CD4-positive, alpha-beta T cell treated with Interleukin-12 subunit alpha and Interleukin-12 subunit beta, for 1 hour (primary cell): Measurements from ENCODE around the gene PADI4.

ENCODE experiments used
- DNase-seq: peaks from one replicate; pipeline ENCODE4 v3.0.0-alpha.2; 2020

Gene PADI4

DNA sequence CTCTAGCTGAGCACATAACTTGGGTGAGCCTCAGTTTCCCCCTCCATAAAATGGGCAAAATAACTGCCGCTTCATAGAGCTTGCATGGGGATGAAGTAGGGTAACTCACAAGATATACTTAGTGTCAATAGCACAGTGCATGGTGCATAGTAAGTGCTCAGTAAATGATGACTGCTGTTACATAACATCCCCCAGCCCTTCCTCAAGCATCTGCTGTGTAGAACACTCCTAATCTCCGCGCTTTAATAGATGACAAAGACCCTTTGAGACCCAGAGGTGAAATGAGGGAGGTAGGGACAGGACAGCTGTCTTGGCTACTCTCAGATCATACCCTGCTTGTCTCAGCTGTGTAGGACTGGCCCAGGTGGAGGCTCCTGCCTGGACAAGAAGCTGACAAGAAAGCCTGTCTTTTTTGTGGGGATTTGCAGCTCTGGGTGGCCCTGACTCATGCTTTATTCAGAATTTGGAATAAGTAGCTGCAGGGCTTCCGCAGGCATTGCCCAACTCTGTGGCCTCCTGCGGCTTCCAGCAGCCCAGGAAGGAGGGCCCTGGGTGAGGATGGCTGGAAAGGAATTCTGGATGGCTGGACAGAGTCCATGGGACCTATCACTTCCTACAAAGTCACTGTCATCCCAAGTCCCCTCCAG is 20.7 kb upstream of the PADI4 start:
- DNase-seq: no peak

DNA sequence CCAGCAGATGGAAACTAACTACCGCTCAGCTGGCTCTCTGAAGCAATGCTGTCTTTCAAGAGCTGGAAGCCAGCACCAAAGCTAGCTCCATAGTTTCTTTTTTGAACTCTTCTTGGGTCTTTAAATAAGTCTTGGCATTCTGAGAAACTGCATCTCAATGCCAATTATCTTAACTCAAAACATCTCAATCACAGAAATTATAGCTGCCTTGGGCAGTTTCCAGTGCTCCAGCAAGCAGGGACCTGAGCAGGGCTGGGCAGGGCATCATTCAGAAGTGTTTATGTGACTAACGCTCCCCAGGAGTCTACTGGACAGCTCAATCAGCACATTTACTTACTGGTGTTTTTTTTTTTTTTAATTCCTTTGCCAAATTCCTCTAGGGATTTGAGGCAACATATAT is 18.3 kb upstream of the PADI4 start:
- no peak for DNase-seq

DNA sequence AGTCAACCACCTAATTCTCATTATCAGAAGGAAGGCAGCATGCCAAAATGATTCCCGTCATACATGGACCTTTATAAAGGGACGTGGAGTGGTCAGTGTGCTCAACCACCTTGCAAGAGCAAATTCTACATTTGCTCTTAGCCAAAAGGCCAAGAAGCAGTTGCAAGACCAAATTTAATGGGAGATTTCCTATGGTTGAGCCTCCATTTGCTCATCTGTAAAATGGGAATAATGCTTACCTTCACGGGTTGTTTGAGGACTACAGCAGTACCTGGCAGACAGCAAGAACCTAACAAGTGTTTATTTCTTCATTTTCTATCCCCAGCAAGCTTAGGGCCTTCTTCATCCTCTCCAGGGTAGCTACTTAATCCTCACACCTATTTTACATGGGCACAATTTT is 17.4 kb upstream of the PADI4 start:
- no peak for DNase-seq

DNA sequence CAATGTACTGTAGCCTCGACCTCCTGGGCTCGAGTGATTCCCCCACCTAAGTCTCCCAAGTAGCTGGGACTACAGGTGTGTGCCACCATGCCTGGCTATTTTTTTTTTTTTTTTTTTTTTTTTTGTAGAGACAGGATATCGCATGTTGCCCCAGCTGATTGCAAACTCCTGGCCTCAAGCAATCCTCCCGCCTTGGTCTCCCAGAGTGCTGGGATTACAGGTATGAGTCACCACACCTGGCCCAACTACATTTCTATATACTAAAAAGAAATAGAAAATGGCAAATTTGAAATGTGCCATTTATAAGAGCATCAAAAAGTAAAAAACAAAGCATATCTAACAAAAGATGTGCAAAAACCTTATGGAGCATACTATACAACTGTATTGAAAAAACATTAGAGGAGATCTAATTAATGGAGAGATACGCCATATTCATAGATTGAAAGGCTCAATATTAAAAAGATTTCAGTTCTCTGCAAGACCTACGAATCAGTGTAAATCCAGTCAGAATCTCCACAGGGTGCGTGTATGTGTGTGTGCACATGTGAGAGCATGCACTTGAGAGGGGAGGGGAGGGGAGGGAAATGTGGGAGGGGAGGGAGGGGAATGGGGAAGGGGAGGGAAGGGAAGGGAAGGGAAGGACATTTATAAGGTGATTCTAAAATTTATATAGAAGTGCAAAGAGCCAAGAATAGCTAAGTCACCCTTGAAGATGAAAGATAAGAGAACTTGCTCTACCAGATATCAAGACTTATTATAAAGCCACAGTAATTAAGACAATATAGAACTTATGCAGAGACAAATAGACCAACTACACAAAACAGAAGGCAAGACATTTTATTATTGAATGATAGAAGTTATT is 15.5 kb upstream of the PADI4 start:
- DNase-seq: no peak

DNA sequence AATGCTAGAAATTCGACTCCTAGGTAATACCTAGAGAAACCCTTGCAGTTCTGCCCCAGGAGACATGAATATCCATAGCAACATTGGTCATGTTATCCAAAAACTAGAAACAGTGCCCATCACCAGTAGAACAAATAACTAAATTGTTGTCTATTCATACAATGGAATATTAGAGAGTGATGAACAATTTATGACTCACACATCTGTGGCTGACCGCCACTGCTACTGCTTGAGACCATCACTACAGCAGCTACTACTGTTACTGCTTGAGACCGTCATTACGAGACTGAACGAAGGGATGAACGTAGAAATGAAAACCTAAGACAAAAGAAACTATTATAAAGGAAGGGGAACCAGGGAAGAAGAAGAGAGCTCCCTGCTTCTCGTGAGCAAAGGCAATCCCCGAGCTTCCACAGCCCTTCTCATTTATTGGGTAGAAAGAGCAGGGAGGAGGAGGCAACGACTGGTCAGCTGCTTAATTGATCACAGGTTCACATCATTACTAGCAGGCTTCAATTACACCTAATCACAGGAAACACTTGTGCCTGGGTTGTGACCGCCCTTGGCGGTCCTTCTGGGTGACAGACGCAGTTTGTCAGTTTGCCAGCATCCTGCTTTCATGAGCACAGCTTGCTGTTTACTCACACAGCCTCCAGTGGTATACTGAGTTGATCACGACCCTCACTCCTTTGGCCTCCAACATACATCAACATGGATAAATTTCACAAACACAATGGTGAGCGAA is 14.1 kb upstream of the PADI4 start:
- no peak for DNase-seq

DNA sequence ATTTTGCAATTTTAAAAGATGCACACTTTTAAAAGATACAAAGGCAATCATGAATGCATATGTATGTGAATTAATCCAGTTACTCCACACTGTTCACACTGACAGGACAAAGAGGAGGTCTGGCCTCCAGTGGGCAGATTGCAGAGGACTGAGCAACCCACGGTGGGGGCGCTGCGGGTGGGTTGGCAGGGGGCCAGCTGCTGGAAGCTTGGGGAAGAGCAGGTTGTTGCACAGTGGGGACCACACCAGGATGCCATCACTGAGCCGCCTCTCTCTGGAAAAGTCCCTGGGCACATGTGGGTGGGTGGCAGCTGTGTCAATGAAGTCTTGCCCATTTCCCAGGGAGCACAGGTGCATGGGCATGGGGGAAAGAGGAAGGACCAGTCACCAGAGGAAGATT is 12.7 kb upstream of the PADI4 start:
- DNase-seq: no peak

DNA sequence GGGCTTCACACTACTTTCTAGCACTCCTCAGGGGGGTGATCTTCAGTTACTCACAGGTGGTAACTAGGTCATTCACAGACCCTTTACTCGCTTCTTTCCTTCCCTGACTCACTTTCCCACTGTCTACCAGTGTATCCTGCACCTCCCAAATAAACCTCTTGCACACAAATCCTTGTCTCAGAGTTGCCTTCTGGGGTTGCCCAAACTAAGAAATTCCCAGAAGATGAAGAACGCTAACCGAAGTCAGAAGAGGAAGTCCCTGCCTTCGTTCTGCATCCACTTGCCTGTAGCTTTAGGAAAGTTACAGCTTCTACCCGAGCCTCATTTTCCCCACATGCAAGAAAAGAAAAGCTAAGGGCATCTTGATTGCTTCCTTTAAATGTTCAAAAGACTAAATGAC is 11.9 kb upstream of the PADI4 start:
- DNase-seq: no peak

DNA sequence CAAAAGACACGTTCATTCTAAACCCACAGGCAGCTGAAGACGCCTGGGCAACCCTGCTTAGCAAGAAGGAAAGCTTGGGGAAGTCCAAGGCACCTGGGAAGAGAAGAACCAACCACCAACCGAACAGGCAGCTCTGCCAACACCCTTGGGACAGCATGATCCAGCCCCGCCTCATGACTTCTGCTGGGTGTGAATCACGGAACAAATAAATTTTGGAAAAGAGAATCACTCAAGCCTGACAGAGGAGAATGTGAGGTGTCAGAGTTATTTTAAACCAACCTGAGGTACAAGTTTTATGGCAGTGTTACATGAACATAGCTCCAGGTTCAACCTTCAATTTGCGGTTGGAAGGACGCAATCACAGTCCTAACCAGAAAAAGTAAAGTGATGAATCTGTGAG is 10.0 kb upstream of the PADI4 start:
- DNase-seq: no peak

DNA sequence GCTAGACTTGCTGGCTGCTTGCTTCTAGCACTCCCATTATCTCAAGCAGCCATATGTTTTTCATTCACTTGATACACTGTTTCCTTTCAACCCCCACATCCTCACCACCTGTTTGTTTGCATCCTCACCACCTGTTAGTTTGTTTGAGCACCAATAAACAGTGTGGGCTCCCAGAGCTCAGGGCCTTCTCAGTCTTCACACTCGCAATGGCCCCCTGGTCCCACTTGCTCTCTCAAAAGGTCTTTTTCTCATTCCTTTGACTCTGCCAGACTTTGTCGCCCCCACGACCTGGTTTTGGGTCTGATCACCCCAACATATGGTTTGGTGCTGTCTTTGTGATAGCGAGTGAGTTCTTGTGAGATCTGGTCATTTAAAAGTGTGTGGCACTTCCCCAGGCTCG is 6.2 kb upstream of the PADI4 start:
- no peak for DNase-seq

DNA sequence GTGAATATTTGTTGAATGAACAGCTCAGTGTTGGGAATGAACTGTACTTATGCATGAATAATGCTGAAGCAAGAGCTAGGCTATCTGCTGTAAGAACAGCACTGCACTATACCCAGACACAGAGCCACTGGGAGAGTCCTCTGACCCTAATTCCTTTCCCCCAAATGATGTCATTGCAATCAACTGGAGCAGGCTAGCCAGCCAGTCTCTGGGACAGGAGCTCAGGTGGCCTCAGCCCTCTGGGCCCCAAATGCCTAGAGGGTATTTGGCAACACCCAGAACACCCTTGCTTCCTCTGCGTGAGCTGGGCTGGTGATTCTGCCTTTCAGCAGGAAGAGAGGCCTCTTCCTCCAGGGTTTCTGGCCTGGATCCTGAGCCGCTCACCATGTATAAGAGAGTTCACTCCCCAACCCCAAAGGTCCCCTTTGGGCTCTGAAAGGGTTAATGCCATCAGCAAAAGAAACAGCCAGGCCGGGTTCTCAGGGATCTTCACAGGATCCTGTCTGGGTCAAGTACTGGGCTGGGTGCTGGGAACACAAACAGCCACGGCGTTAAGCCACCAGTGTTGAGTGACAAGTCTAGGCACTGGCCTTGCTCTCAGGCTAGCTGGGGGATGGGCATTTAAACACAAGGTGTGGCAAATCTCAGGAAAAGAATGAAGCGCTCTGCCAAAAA is 3.7 kb upstream of the PADI4 start:
- DNase-seq: no peak

DNA sequence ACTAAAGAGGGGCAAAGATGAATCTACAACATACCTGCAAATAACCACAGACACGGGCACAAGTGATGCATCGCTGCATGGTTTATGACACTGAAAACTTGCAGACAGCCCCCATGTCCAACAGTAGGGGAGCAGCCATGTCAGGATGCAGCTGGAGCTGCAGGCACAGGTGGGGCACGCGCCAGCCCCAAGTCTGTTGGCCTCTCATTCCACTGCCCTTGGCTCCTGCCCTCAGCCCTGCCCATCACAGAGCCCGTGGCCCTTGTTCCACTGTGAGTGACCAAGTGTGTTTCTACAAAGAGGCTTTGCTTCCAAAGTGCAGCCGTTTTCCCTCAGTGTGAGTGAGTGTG is 3.2 kb upstream of the PADI4 start:
- no peak for DNase-seq

DNA sequence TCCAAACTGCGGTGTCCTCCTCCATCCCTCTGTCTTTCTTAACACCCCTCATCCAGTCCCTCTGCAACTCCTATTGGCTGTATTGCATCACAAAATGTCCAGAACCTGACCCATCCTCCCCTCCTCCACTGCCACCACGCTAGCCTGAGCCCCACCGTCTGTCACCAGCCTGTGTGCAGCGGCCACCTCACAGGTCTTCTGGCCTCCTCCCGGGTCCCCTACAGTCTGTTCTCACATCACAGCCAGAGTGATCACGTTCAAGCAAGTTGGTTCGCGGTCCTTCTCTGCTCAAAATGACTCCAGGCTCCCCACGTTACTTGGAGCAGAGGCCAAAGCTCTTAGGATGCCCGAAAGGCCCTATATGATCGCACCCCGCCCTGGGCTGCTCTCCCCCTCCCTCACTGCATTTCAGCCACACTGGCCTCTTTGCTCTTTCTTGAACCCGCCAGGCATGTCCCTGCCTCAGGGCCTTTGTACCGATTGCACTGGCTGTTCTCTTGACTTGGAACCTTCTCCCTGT is 2.4 kb upstream of the PADI4 start:
- DNase-seq: no peak

DNA sequence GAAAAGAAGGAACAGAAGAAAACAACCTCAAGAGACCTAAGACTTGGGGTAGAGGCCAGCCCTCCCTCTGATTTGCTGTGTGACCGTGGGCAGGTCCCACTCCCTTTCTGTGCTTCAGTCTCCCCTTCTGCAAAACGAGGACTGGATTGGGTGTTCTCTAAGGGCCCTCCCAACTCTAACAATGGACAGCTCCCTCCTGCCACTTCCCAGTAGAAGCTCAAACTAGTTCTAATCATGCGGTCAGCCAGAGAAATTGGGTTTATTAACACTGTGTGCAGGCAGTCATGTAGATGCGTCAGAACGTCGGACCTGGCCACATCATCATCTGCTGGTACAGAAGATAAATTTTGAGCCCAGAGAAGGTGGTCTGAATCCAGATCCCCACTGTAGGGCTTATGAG is 1.6 kb upstream of the PADI4 start:
- DNase-seq: no peak

DNA sequence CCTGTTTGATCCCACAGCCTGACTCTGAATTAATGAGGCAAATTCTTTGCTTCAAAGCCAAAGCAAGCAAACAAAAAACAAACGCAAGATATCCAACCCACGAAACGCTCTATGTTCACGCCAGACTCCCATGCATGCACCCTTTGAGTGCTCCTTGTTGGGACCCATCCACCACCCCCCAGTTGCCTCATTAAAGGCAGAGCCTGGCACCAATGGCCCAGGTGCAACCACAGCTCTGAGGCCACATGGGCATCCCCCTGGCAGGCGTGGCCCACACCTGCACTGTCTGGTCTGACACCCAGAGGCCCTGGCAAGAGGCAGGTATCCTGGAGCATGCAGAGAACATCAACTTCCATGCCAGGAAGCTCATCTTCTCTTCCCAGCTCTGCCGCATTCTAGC is 1.1 kb upstream of the PADI4 start:
- DNase-seq: no peak

DNA sequence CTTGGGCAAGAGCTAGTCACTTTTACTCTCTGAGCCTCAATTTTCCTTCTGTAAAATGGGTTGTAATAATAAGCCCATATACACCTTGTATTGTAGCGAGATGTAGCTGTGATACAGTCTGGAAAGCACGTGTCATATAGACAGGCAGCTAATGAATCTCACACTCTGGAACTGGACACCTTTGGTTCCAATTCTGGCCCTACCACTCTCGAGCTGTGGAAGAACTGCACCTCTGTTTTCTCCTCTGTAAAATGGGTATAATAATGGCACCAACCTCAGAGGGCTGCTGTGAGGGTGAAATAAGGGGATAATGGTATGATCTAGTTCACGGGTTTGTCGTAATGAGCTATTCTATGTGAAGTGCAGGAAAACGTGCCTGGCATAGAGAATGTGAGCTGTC is 668 bp upstream of the PADI4 start:
- no peak for DNase-seq

DNA sequence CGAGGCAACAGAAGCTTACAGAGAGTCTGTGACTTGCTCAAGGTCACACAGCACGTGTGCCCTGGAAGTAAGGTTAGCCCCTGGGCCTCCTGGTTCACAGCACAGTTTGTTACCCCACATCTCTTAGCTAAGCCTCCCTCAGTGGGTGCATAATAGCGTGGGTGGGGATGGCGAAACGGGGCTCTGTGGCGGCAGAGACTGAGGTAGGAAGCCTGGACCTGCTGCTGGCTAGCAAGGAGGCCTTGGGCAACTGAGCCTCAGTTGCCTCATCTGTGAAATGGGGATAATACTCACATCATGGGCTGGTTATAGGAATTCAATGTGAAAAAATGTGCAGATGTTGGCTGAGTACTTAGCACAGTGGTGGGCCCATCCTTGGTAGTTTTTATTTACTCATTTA is 596 bp downstream of the PADI4 start:
- DNase-seq: no peak

DNA sequence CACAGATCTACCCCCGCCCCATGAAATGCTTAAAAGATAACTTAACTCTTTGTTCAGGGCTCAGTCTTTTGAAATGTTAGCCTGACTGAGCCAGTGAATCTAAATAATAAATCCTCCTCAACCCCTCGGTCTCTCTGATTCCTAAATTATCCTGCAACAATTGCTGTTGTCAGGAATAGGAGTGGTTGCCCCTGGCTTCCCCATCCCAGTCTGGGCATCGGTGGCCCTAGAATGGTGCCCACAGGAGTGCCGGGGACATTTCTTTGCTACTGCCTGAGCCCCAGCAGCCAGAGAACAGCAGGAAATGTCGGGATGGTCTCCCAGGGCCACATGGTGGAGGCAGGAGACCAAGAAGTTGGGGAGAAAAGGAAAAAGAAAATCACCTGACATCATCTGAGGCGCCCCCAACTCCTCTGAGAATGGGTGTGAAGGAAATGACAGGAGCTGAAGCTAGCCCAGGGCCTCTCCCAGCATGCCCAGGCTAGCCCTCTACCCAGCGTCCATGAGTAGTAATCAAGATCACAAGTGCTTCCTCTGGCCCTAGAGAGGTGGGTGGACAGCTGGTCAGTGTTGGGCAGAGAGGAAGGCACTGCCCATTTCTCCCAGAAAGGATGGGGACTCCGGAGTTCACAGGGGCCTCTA is 1.6 kb downstream of the PADI4 start:
- DNase-seq: no peak

DNA sequence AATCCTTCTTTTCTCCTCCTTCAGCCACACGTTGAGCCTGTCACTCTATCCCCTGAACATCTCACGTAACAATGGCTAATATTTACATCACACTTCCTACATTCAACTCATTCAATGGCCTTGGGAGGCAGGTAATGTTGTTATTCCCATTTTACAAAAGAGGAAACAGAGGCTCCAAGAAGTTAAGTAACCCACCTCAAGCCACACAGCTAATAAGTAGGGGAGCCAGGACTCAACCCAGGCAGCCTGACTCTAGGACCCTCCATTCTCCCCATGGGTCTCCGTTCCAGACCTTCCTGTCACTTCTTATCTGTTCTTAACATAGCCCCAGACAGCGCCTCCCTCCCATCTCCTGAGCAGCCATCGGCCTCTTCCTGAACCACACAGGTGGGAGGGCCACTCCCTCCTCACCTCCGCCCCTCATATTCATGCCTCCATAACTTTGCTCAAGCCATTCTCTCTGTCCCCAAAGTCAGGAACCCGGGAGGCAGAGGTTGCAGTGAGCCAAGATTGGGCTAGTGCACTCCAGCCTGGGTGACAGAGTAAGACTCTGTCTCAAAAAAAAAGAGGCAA is 2.2 kb downstream of the PADI4 start:
- no peak for DNase-seq

DNA sequence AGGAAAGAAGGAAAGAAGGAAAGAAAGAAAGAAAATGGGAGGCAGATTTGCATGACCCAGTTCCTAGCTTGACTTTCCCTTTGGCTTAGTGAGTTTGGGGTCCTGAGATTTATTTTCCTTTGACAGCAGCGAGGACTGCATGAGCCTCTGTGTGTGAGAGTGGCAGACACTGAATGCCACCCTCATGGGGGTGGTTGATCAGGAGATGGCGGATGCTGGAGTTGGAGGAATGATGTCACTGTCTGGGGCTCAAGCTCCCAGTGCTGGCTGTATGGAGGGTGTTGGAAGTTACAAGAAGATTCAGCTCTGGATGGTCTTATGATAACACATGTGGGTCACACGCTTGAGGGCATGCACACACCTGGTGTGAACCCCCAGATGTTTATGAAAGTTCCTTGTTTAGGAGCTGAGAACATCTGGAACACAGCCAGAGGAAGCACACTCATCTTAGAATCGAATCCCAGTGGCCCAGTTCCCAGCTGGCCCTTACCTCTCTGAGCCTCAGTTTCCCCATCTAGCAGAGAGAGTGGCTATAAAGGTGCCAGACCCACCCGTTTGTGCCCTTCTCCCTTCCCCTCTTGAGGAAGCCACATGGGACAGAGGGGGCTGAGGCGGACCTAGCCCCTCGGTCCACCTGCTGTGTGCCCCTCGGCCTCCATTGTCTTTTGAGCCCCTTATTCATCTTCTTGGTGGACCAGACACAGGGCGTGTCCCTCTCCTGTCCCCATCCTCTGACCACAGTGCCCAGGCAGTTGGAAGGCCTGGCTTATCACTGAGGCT is 5.7 kb downstream of the PADI4 start:
- no peak for DNase-seq

DNA sequence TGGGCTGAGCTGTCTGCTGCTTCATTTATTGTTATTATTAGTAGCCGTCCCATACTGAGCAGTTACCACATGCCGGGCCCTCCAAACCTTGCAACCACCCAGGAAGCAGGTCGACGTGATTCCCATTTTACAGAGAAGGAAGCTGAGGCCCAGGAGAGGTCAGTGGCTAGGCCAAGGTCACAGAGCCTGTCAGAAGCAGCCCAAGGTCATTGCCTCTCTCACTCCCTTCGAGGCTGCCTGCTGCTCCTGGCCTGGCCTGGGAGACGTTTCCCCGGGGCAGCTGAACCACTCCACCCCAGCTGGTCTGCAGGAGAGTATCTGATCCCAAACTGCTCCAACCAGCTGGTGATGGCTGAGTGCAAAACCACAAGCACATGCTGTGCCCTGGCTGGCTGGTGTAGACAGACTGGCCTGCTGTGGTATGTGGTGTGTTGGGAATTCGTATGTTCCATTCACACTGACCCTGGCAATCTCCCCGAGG is 6.5 kb downstream of the PADI4 start:
- DNase-seq: no peak

DNA sequence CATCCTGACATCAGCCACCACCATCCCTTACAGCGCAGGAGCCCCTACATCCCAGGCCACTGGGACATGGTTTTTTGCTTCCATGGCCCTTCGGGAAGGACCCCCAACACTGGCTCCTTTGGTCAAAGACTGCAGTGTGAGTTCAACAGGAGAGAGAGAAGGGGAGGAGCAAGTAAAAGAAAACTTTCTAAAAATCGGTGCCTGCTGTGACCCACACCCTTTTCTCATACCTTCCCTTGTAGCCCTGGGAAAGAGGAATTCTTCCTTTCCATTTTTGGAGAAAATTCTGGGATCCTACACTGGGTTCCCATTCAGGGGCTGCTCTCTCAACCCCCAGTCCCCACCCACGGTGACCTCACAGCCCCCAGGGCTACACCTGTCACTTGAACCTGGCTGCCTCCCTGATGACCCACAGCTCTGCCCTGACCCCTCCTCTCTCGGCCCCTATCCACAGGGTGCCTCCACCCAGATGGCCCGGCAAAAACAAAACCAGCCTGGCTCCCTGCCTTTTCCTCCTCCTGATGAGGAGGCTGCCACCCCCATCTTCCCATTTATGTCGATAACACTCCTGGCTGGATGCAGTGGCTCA is 7.6 kb downstream of the PADI4 start:
- no peak for DNase-seq
